Measurements from ENCODE around the gene SRBD1.

DNA sequence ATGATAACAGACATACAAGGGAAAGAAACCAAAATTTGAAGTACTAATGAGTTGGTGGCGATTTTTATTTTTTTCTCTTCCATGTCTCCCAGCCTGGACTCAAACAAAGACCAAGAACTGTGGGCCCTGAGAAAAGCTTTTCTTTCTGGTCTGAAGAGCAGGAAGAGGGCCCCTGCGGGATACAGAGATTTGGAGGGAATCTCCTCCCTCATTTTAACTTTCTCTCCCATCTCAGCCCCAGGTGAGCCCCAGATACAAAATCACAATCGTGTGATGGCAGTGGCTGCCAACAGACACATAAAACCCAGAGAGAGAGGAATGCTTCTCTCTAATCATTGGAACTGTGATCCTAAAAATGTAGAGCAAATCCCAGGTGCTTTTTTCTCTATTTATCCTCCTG is 20.9 kb upstream of the SRBD1 start:
- TF ChIP-seq, protein P1, sequence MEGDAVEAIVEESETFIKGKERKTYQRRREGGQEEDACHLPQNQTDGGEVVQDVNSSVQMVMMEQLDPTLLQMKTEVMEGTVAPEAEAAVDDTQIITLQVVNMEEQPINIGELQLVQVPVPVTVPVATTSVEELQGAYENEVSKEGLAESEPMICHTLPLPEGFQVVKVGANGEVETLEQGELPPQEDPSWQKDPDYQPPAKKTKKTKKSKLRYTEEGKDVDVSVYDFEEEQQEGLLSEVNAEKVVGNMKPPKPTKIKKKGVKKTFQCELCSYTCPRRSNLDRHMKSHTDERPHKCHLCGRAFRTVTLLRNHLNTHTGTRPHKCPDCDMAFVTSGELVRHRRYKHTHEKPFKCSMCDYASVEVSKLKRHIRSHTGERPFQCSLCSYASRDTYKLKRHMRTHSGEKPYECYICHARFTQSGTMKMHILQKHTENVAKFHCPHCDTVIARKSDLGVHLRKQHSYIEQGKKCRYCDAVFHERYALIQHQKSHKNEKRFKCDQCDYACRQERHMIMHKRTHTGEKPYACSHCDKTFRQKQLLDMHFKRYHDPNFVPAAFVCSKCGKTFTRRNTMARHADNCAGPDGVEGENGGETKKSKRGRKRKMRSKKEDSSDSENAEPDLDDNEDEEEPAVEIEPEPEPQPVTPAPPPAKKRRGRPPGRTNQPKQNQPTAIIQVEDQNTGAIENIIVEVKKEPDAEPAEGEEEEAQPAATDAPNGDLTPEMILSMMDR (IDR thresholded peaks at IDR 0.05; ENCODE audit: borderline replicate concordance, extremely low read depth, low read length, poor library complexity, severe bottlenecking) = no peak
- no peak for TF ChIP-seq EZH2 (IDR thresholded peaks at IDR 0.05; ENCODE audit: borderline replicate concordance, low read depth, low read length, severe bottlenecking)
